A549 (cell line): ENCODE measurements around the gene CACNG6. TPM values are rescaled to one million over a fixed set of nuclear protein-coding genes. Genes with fewer than 3 reads are reported as not detected.
A peak's percentile ranks its signal among the peaks of the same experiment; 100 is the strongest.

Source experiments
- ATAC-seq, 2 experiments: fragments of 200-7000 bp in 1 of 2; fragments of >200 bp in 1 of 2; cut with Nextera tagmentation in 1 of 2; cut with Tn5 transposase in 1 of 2; 3 replicates each; pipeline versions ENCODE4 v1.8.0 to v1.9.1; 2018 to 2020; ENCODE audit warnings: mild to moderate bottlenecking in 1 of 2, moderate library complexity in 1 of 2
- CTCF ChIA-PET: fragments of 300-600 bp; sonication (Branson Sonifier 250); formaldehyde crosslinking; extraction: SDS; loops from one replicate; lab custom pipeline; 2021; ENCODE audit warnings: antibody characterized with exemption, inconsistent platforms; lab: Yijun Ruan, JAX
- POLR2A ChIA-PET: fragments of 350-600 bp; formaldehyde crosslinking; extraction: SDS; loops from one replicate; lab custom pipeline; 2021; ENCODE audit warnings: antibody characterized with exemption, inconsistent platforms; lab: Yijun Ruan, JAX
- DNase-seq, 2 experiments: peaks; one replicate each; pipeline versions ENCODE4 v3.0.0 to v3.0.0-alpha.2; 2011 to 2016; ENCODE audit warnings: low read depth in 1 of 2, low spot score in 1 of 2
- FAIRE-seq: peaks from 2 replicates; lab custom pipeline; 2011; peaks lifted over from hg19 to GRCh38; lab: Jason Lieb, UNC
- H3K27ac ChIP-seq, 2 experiments: fragments of >200 bp; sonication (Bioruptor Twin); formaldehyde crosslinking; 3 replicates each; pipeline ENCODE4 v1.5.1; 2016 to 2017
- H3K4me1 ChIP-seq: fragments of >200 bp; sonication (Bioruptor Twin); formaldehyde crosslinking; 3 replicates; pipeline ENCODE4 v1.6.1; 2016
- H3K4me2 ChIP-seq: fragments of >200 bp; sonication (Bioruptor Twin); formaldehyde crosslinking; 3 replicates; pipeline ENCODE4 v1.6.1; 2016
- H3K4me3 ChIP-seq: fragments of >200 bp; sonication (Bioruptor Twin); formaldehyde crosslinking; 3 replicates; pipeline ENCODE4 v1.5.1; 2016
- H3K9me3 ChIP-seq: fragments of >200 bp; sonication (Bioruptor Twin); formaldehyde crosslinking; 3 replicates; pipeline ENCODE4 v1.6.1; 2016
- BHLHE40 ChIP-seq: IDR thresholded peaks from 2 replicates; pipeline ENCODE4 v1.6.1; 2012; ENCODE audit warnings: low read depth, low read length, inconsistent platforms
- CEBPB ChIP-seq, 2 experiments: fragments of >200 bp in 1 of 2; sonication (Bioruptor Twin) in 1 of 2; formaldehyde crosslinking in 1 of 2; IDR thresholded peaks; 2 replicates each; pipeline ENCODE4 v1.6.1; 2012 to 2016
- ELK1 ChIP-seq: fragments of 150-350 bp; IDR thresholded peaks from 2 replicates; pipeline ENCODE4 v1.6.1; 2014; ENCODE audit warnings: low read depth, mild to moderate bottlenecking, low read length
- EP300 ChIP-seq, 2 experiments: fragments of >200 bp; sonication (Bioruptor Twin); formaldehyde crosslinking; IDR thresholded peaks; 2 replicates in 1 of 2; 3 replicates in 1 of 2; pipeline ENCODE4 v1.6.1; 2016 to 2017
- FOSB ChIP-seq: fragments of 250-450 bp; sonication (Bioruptor Pico); IDR thresholded peaks from 2 replicates; pipeline ENCODE4 v1.5.0; 2020; ENCODE audit warnings: mild to moderate bottlenecking, moderate library complexity
- HDAC2 ChIP-seq: fragments of 200-600 bp; sonication (generic); IDR thresholded peaks from 2 replicates; pipeline ENCODE4 v1.6.1; 2016
- HEYL ChIP-seq: fragments of 250-450 bp; sonication (Bioruptor Pico); IDR thresholded peaks from 2 replicates; pipeline ENCODE4 v1.8.0; 2021; ENCODE audit warnings: mild to moderate bottlenecking, moderate library complexity
- JUN ChIP-seq, 2 experiments: fragments of >200 bp; sonication (Bioruptor Twin); formaldehyde crosslinking; IDR thresholded peaks; 2 replicates in 1 of 2; 3 replicates in 1 of 2; pipeline ENCODE4 v1.6.1; 2016 to 2017
- JUNB ChIP-seq: fragments of >200 bp; sonication (Bioruptor Twin); formaldehyde crosslinking; IDR thresholded peaks from 2 replicates; pipeline ENCODE4 v1.6.1; 2016
- KDM1A ChIP-seq: fragments of 200-600 bp; sonication (generic); IDR thresholded peaks from 2 replicates; pipeline ENCODE4 v1.6.1; 2016; ENCODE audit warnings: low read depth, mild to moderate bottlenecking
- NFE2L2 ChIP-seq: fragments of 150-350 bp; conservative IDR thresholded peaks from 2 replicates; pipeline ENCODE4 v1.6.1; 2014; ENCODE audit warnings: low read length
- NPAS2 ChIP-seq: fragments of 250-450 bp; sonication (Bioruptor Pico); IDR thresholded peaks from 2 replicates; pipeline ENCODE4 v1.8.0; 2022; ENCODE audit warnings: mild to moderate bottlenecking, moderate library complexity, borderline replicate concordance
- POLR2AphosphoS2 ChIP-seq: conservative IDR thresholded peaks from 2 replicates; pipeline ENCODE4 v1.6.1; 2012; ENCODE audit warnings: low read length, improper control_type of control experiment, inconsistent platforms
- RAD21 ChIP-seq, 2 experiments: fragments of >200 bp in 1 of 2; sonication (Bioruptor Twin) in 1 of 2; formaldehyde crosslinking in 1 of 2; IDR thresholded peaks in 1 of 2; conservative IDR thresholded peaks in 1 of 2; 2 replicates in 1 of 2; 3 replicates in 1 of 2; pipeline ENCODE4 v1.6.1; 2012 to 2018; ENCODE audit warnings: inconsistent platforms in 1 of 2
- RCOR1 ChIP-seq: fragments of 150-350 bp; IDR thresholded peaks from 2 replicates; pipeline ENCODE4 v1.6.1; 2014; ENCODE audit warnings: antibody characterized with exemption, low read length, low read depth
- RFX5 ChIP-seq: fragments of 450-650 bp; IDR thresholded peaks from 2 replicates; pipeline ENCODE4 v1.7.1; 2014; ENCODE audit warnings: antibody characterized with exemption, mild to moderate bottlenecking, moderate library complexity
- USF2 ChIP-seq: fragments of 450-650 bp; IDR thresholded peaks from 2 replicates; pipeline ENCODE4 v1.6.1; 2014; ENCODE audit warnings: antibody characterized with exemption
- ZC3H11A ChIP-seq: fragments of 450-650 bp; IDR thresholded peaks from 2 replicates; pipeline ENCODE4 v1.6.1; 2014; ENCODE audit warnings: antibody characterized with exemption, mild to moderate bottlenecking
- ZFP36 ChIP-seq: fragments of 450-650 bp; IDR thresholded peaks from 2 replicates; pipeline ENCODE4 v1.6.1; 2014; ENCODE audit warnings: borderline replicate concordance; ENCODE audit not compliant: partially characterized antibody
- ZSCAN20 ChIP-seq: fragments of 250-450 bp; sonication (Bioruptor Pico); IDR thresholded peaks from 2 replicates; pipeline ENCODE4 v1.8.0; 2022; ENCODE audit warnings: mild to moderate bottlenecking, moderate library complexity
- WGBS: methylation state at CpG from one replicate; pipeline ENCODE4 v1.1.6; 2017; ENCODE audit errors: missing lambda C conversion rate; 5-methylcytosine and 5-hydroxymethylcytosine counted together
- polyA plus RNA-seq, 4 experiments: library from polyadenylated mRNA; depleted of rRNA in 3 of 4; stranded (reverse); fragments of >200 nt; fragmentation: RNase III in 1 of 4; extraction: RNeasy Plus Mini Kit Qiagen cat#74134 plus additional on column Dnase treatment in 1 of 4; gene quantifications; 2 replicates in 3 of 4; 3 replicates in 1 of 4; pipeline ENCODE4 v1.2.3, GENCODE V29; 2011 to 2017

The CACNG6 gene
- polyA plus RNA-seq, 2 of the 4 experiments (the other 2 are of a cell fraction), result 7.3 to 16.2 TPM

GRCh38 chr19:53951436-53951835 is 40.0 kb upstream of the CACNG6 start:
- TF ChIP-seq POLR2AphosphoS2 (no peak), HDAC2 (no peak), BHLHE40 (no peak), JUN (IDR thresholded peaks at IDR 0.05) (no peak), FOSB (no peak), JUNB (no peak), ZSCAN20 (no peak), NFE2L2 (no peak), CEBPB (IDR thresholded peaks at IDR 0.05) (no peak), ZC3H11A (no peak), USF2 (no peak)
- Histone ChIP-seq H3K4me3 (no peak overlapping the region), H3K4me2 (no peak overlapping the region), H3K4me1 (no peaks in the 10 kb centered on the region), H3K27ac (no peak overlapping the region; a peak in 1 of 6 replicates), H3K9me3 (no peaks in the 10 kb centered on the region)
- ChIA-PET POLR2A (interaction anchor here (2.2 kb wide), 1 partner anchor 29 kb away, joined by 5 read pairs; no protein-coding TSS in a partner anchor), CTCF (interaction anchor here (0.9 to 3.2 kb wide), 7 partner anchors 9 to 72 kb away, joined by 3 to 13 read pairs (median 5); no protein-coding TSS in a partner anchor)
- WGBS, result 59% methylated on average over 11 of the region's 11 CpGs
- ATAC-seq, result no peak
- no peak for DNase-seq
- peak; percentile 23 for FAIRE-seq

GRCh38 chr19:53951947-53952346 is 39.5 kb upstream of the CACNG6 start:
- ATAC-seq, result no peak; a peak in 1 of 6 replicates
- Histone ChIP-seq H3K4me2 (no peak overlapping the region), H3K4me1 (no peaks in the 10 kb centered on the region)
- TF ChIP-seq HEYL (CRISPR knock-in tag), result no peak
- TF ChIP-seq EP300 (IDR thresholded peaks at IDR 0.05), result no peak
- TF ChIP-seq ELK1, result no peak
- TF ChIP-seq ZFP36, result peak; percentile 60
- TF ChIP-seq NFE2L2, result no peak
- no peak for TF ChIP-seq NPAS2
- TF ChIP-seq, all 56 proteins: peak for 1
- Histone ChIP-seq H3K4me3 (no peak overlapping the region), H3K9me3 (no peaks in the 10 kb centered on the region), H3K27ac (no peak overlapping the region)
- ChIA-PET POLR2A (interaction anchor here (0.8 to 2.2 kb wide), 2 partner anchors 10 to 29 kb away, joined by 3 to 5 read pairs; no protein-coding TSS in a partner anchor), CTCF (interaction anchor here (1.0 to 3.2 kb wide), 5 partner anchors 10 to 72 kb away, joined by 3 to 13 read pairs (median 4); no protein-coding TSS in a partner anchor)
- FAIRE-seq (no peak), DNase-seq (no peak)
- WGBS, result 88% methylated on average over 9 of the region's 9 CpGs

GRCh38 chr19:53953383-53953782 is 38.1 kb upstream of the CACNG6 start:
- CTCF ChIA-PET, result interaction anchor here (0.6 to 1.9 kb wide), 3 partner anchors 13 to 70 kb away, joined by 3 to 7 read pairs (median 3); no protein-coding TSS in a partner anchor

GRCh38 chr19:53957448-53958167 is 33.8 kb upstream of the CACNG6 start:
- ChIA-PET CTCF (interaction anchor here (0.8 to 0.9 kb wide), 2 partner anchors 67 to 72 kb away, joined by 3 read pairs; no protein-coding TSS in a partner anchor), POLR2A (no interaction called here)
- H3K4me2 ChIP-seq, result no peak overlapping the region
- ATAC-seq (peak in 1 of 2 experiments; percentile 11; a peak in 2 of 6 replicates), FAIRE-seq (no peak), DNase-seq (no peak)
- peaks cover 22% of the 10 kb centered on the region for H3K4me1 ChIP-seq
- H3K4me3 ChIP-seq, result no peak overlapping the region
- no peak for TF ChIP-seq RAD21 (conservative IDR thresholded peaks at IDR 0.05 in 1 of 2, IDR thresholded peaks at IDR 0.05 in 1 of 2)
- H3K27ac ChIP-seq, result no peak overlapping the region
- H3K9me3 ChIP-seq, result no peaks in the 10 kb centered on the region
- WGBS, result 67% methylated on average over 15 of the region's 15 CpGs

More at GRCh38 chr19:53953383-53953782, 38.1 kb upstream of the CACNG6 start:
- Histone ChIP-seq H3K4me2 (no peak overlapping the region), H3K4me1 (no peaks in the 10 kb centered on the region), H3K27ac (no peak overlapping the region), H3K9me3 (no peaks in the 10 kb centered on the region), H3K4me3 (no peak overlapping the region)
- ATAC-seq, result no peak
- no peak for FAIRE-seq
- TF ChIP-seq KDM1A (peak; percentile 65; the same call in 1 of the 2 replicates), RCOR1 (no peak), RFX5 (no peak)
- no peak for DNase-seq
- POLR2A ChIA-PET, result no interaction called here
- WGBS, result 68% methylated on average over 8 of the region's 8 CpGs
